ENCODE results near the gene TSEN54.

DNA sequence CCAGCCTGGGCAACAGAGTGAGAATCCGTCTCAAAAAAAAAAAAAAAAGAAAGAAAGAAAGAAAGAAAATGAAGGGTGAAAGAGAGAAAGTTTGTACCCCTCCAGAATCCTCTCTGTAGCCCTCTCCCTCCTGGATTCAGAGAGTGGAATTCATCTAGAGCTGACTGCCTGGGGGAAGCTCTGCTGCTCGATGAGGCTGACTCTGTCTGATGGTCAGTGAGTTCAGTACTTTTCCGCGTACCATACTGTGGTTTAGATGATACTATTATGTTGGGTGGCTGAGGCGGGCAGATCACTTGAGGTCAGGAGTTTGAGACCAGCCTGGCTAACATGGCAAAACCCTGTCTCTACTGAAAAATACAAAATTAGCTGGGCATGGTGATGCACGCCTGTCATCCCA lies 45.1 kb upstream of the TSEN54 start:
- TF ChIP-seq TAF1 (IDR thresholded peaks at IDR 0.05; ENCODE audit: borderline replicate concordance, insufficient read depth, low read length) (no peak), POLR2AphosphoS5 (IDR thresholded peaks at IDR 0.05; ENCODE audit: low read depth, low read length) (no peak), REST (IDR thresholded peaks at IDR 0.05; ENCODE audit: insufficient read depth in 1 of 2, low read depth in 2 of 2, low read length in 2 of 2) (no peak)

Measured in PFSK-1 (cell line).